GM12878 (cell line): ENCODE data around the gene PFN3.

Source experiments
- CEBPB ChIP-seq, 2 experiments: fragments of 150-350 bp in 1 of 2; IDR thresholded peaks; 2 replicates each; pipeline ENCODE4 v1.6.1; 2012 to 2014; ENCODE audit warnings: low read depth in 2 of 2, low read length in 2 of 2, borderline replicate concordance in 1 of 2, inconsistent platforms in 1 of 2
- EZH2 ChIP-seq: IDR thresholded peaks from 2 replicates; pipeline ENCODE4 v1.6.1; 2012; ENCODE audit warnings: low read depth, mild to moderate bottlenecking, control low read depth, inconsistent platforms, low read length, borderline replicate concordance; ENCODE audit not compliant: control insufficient read depth
- HCFC1 ChIP-seq: fragments of 150-350 bp; IDR thresholded peaks from 2 replicates; pipeline ENCODE4 v1.6.1; 2014; ENCODE audit warnings: low read length
- JUND ChIP-seq: IDR thresholded peaks from 2 replicates; pipeline ENCODE4 v1.6.1; 2012; ENCODE audit warnings: low read depth, mild to moderate bottlenecking, low read length, improper control_type of control experiment, moderate library complexity
- KDM1A ChIP-seq: fragments of 200-600 bp; sonication (generic); IDR thresholded peaks from 2 replicates; pipeline ENCODE4 v1.6.1; 2016; ENCODE audit warnings: borderline replicate concordance
- POLR2A ChIP-seq: IDR thresholded peaks from 2 replicates; pipeline ENCODE4 v1.6.1; 2011; ENCODE audit warnings: low read depth, mild to moderate bottlenecking, low read length
- TF ChIP-seq, protein P1 (sequence below): IDR thresholded peaks from 2 replicates; pipeline ENCODE4 v1.6.1; 2011; ENCODE audit warnings: low read depth, low read length, improper control_type of control experiment, borderline replicate concordance
- TF ChIP-seq, protein P2 (sequence below), 3 experiments: IDR thresholded peaks in 2 of 3; conservative IDR thresholded peaks in 1 of 3; 2 replicates each; pipeline ENCODE4 v1.5.1; 2011; ENCODE audit warnings: low read depth in 3 of 3, low read length in 3 of 3, mild to moderate bottlenecking in 3 of 3, control low read depth in 2 of 3, moderate library complexity in 2 of 3, inconsistent platforms in 1 of 3, mixed read lengths in 1 of 3; ENCODE audit not compliant: control insufficient read depth in 2 of 3, insufficient read depth in 1 of 3; ENCODE audit errors: extremely low read depth in 1 of 3

DNA sequence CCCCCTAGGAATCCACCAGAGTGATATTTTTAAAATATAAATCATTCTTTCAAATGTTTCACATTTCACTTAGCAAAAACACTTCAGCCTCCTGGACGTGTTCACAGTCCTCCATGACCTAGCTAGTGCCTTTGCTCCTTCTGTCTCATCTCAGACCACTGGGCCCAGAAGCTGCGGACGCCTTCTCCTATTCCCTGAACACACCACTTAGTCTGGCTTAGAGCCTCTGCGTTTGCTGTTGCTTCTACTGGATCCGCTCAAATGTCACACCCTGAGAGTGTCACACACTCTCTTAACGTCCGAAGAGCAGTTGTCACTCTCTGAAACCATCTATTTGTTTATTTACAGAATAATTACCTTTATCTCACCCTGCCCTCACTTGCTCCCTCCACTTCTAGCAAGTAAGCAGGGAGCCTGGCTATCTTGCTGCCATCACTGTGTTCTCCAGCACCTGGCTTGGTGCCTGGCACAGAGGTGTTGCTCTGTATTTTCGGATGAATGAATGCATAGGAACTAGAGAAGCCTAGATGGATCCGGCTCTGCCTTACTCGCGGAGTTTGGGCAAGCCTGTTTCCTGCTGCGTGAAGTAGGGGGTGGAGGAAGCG lies 24.8 kb upstream of the PFN3 start:
- no peak for TF ChIP-seq POLR2A
- no peak for TF ChIP-seq CEBPB (IDR thresholded peaks at IDR 0.05; ENCODE audit: borderline replicate concordance in 1 of 2, low read depth in 2 of 2, low read length in 2 of 2)
- TF ChIP-seq, protein P1, sequence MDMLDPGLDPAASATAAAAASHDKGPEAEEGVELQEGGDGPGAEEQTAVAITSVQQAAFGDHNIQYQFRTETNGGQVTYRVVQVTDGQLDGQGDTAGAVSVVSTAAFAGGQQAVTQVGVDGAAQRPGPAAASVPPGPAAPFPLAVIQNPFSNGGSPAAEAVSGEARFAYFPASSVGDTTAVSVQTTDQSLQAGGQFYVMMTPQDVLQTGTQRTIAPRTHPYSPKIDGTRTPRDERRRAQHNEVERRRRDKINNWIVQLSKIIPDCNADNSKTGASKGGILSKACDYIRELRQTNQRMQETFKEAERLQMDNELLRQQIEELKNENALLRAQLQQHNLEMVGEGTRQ: no peak
- TF ChIP-seq, protein P2, sequence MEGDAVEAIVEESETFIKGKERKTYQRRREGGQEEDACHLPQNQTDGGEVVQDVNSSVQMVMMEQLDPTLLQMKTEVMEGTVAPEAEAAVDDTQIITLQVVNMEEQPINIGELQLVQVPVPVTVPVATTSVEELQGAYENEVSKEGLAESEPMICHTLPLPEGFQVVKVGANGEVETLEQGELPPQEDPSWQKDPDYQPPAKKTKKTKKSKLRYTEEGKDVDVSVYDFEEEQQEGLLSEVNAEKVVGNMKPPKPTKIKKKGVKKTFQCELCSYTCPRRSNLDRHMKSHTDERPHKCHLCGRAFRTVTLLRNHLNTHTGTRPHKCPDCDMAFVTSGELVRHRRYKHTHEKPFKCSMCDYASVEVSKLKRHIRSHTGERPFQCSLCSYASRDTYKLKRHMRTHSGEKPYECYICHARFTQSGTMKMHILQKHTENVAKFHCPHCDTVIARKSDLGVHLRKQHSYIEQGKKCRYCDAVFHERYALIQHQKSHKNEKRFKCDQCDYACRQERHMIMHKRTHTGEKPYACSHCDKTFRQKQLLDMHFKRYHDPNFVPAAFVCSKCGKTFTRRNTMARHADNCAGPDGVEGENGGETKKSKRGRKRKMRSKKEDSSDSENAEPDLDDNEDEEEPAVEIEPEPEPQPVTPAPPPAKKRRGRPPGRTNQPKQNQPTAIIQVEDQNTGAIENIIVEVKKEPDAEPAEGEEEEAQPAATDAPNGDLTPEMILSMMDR (IDR thresholded peaks at IDR 0.05 in 2 of 3, conservative IDR thresholded peaks at IDR 0.05 in 1 of 3; ENCODE audit: control insufficient read depth in 2 of 3, extremely low read depth in 1 of 3, insufficient read depth in 1 of 3, low read depth in 3 of 3, low read length in 3 of 3): no peak
- no peak for TF ChIP-seq EZH2
- no peak for TF ChIP-seq KDM1A
- no peak for TF ChIP-seq JUND
- no peak for TF ChIP-seq HCFC1
